HL-60 (cell line): ENCODE results near the gene SSPN.

Experiments
- DNase-seq, 2 experiments: peaks; one replicate each; pipeline ENCODE4 v3.0.0-alpha.2; 2010 to 2020; ENCODE audit warnings: low read depth in 1 of 2, low spot score in 1 of 2
- H3K27ac ChIP-seq: fragments of 250-450 bp; sonication (Bioruptor Pico); replicated peaks from 2 replicates; pipeline ENCODE4 v1.5.1; 2020; ENCODE audit warnings: mild to moderate bottlenecking, moderate library complexity
- H3K27me3 ChIP-seq: fragments of 250-450 bp; sonication (Bioruptor Pico); 2 replicates; pipeline ENCODE4 v1.5.1; 2021; ENCODE audit warnings: mild to moderate bottlenecking, moderate library complexity; ENCODE audit not compliant: insufficient read depth, poor library complexity, severe bottlenecking
- H3K4me3 ChIP-seq: replicated peaks from 2 replicates; pipeline ENCODE4 v1.5.1; 2011; ENCODE audit warnings: mild to moderate bottlenecking, control low read depth, low read length; ENCODE audit not compliant: insufficient read depth
- CTCF ChIP-seq: IDR thresholded peaks from one replicate; pipeline ENCODE4 v1.5.1; 2011; ENCODE audit warnings: low read length, control low read depth, inconsistent platforms; ENCODE audit not compliant: insufficient read depth
- GABPA ChIP-seq: IDR thresholded peaks from 2 replicates; pipeline ENCODE4 v1.6.1; 2012; ENCODE audit warnings: low read depth
- POLR2AphosphoS5 ChIP-seq: IDR thresholded peaks from 2 replicates; pipeline ENCODE4 v1.6.1; 2012; ENCODE audit warnings: low read depth
- REST ChIP-seq: IDR thresholded peaks from 2 replicates; pipeline ENCODE4 v1.6.1; 2012; ENCODE audit warnings: low read depth; ENCODE audit not compliant: insufficient replicate concordance
- SPI1 ChIP-seq: IDR thresholded peaks from 2 replicates; pipeline ENCODE4 v1.6.1; 2012; ENCODE audit warnings: low read depth, mild to moderate bottlenecking, borderline replicate concordance

Gene SSPN

DNA sequence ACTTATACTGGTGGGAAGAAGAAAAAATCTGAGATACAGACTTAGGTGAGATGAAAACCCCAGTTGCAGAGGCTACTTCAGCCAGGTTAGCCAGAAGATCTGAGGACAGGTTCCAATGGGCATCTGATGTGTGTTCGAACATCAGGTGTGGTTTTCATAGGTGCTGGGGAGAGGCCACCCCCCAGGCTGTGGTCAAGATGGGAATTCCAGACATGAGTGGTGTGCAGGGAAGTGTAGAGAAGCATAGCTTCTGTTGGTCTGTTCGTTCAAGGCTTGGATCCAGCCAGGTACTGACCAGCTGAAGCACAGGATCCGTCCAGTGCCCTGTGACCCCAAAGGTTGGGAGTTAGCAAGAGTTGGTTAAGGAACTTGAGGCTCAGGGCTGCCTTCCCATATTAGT is 85.5 kb downstream of the SSPN start:
- no peak overlapping the region for H3K4me3 ChIP-seq
- no peaks in the 10 kb centered on the region for H3K27me3 ChIP-seq
- TF ChIP-seq GABPA (no peak), CTCF (no peak), POLR2AphosphoS5 (no peak), REST (no peak), SPI1 (no peak)
- no peak for DNase-seq
- H3K27ac ChIP-seq, result no peak overlapping the region

DNA sequence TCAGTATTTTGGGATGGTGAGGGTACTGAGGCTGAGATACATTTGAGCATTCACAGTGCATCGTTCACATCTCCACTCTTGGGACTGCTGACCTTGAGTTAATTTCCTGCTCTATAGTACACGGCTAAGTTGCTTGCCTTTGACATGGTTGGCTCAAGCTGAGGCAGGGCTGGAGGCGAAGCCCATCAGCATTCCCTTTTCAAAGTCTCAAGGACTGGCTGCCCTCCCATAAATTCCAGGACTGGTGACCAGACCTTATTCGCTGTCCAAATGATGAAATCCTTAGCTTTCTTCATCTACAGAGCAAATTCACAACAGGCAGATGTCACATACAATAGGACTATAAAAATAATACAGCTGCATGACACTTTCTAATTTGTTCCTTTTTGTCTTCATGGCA is 85.9 kb downstream of the SSPN start:
- no peak for TF ChIP-seq SPI1
- no peak for TF ChIP-seq CTCF
- no peak for TF ChIP-seq POLR2AphosphoS5
- no peak for TF ChIP-seq REST
- TF ChIP-seq GABPA, result no peak
- no peak for DNase-seq
- no peaks in the 10 kb centered on the region for H3K27me3 ChIP-seq
- no peak overlapping the region for H3K4me3 ChIP-seq
- no peak overlapping the region for H3K27ac ChIP-seq

- H3K4me3 ChIP-seq, result no peak overlapping the region
- TF ChIP-seq POLR2AphosphoS5 (no peak), GABPA (no peak), CTCF (no peak), SPI1 (no peak)
- H3K27ac ChIP-seq, result no peak overlapping the region
- DNase-seq, result no peak
- no peaks in the 10 kb centered on the region for H3K27me3 ChIP-seq
These were observed 87.1 kb downstream of the SSPN start for GRCh38 chr12:26282339-26282940.

DNA sequence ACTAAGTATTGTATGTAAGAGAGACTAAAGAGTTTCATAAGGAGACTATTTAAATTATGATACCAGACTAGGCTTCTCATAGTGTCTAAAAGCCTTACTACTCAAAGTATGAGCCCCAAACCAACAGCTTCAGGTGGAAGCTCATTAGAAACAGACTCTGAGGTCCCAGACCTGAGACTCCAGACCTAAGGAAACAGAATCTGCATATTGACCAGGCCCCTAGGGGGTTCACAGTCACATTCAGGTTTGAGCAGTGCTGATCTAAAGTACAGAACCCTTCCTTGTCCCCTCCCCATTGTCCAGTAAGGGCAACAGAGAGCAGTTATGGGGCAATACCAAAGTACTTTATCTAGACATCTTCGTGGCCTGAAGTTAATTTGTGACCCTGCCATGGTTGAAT is 87.7 kb downstream of the SSPN start:
- Histone ChIP-seq H3K27me3 (no peaks in the 10 kb centered on the region), H3K4me3 (no peak overlapping the region), H3K27ac (no peak overlapping the region)
- DNase-seq, result no peak
- no peak for TF ChIP-seq GABPA
- TF ChIP-seq REST, result no peak
- TF ChIP-seq CTCF, result no peak
- TF ChIP-seq SPI1, result no peak
- no peak for TF ChIP-seq POLR2AphosphoS5
